Fibroblast of lung (primary cell): ENCODE data around the gene GADL1.

Experiments
- CTCF ChIP-seq, 2 donors: IDR thresholded peaks in 1 of 2; conservative IDR thresholded peaks in 1 of 2; 1 replicate in 1 of 2; 2 replicates in 1 of 2; pipeline ENCODE4 v1.5.1; 2011 to 2012; ENCODE audit warnings: low read length in 2 of 2, control low read depth in 1 of 2, inconsistent platforms in 1 of 2, low read depth in 1 of 2, mild to moderate bottlenecking in 1 of 2
- EZH2 ChIP-seq: IDR thresholded peaks from 2 replicates; pipeline ENCODE4 v1.5.1; 2012; ENCODE audit warnings: low read length, control low read depth, mild to moderate bottlenecking; ENCODE audit errors: missing control alignments

- TF ChIP-seq EZH2, result no peak
- no peak for TF ChIP-seq CTCF (conservative IDR thresholded peaks at IDR 0.05 in 1 of 2, IDR thresholded peaks at IDR 0.05 in 1 of 2; ENCODE audit: low read depth in 1 of 2, low read length in 2 of 2)
Measured at GRCh38 chr3:30862004-30862403, 32.5 kb downstream of the GADL1 start.
